ENCODE results near the gene SERPING1. TPM values are rescaled to one million over a fixed set of nuclear protein-coding genes. Genes with fewer than 3 reads are reported as not detected.

The SERPING1 gene
- total RNA-seq, 1 experiment from 2014 or later, result not detected

DNA sequence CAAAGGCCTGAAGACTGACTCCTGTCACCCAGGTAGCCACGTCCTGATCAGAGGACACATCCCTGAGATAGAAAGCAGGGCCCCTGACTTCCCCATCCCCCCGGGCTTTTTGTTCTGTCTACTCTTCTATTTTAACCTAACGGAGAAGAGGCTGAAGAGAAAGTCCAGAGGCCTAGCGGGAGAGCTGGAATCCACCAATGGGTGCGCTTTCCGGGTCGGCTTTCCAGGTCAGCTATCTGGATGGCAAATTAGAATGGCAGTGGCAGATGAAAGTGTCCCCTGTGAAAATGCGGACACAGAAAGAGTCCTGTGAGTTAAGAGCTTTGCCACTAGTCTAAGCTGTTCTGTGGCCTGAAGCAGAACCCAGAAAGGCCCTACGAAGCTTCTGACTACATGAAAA lies 13.1 kb upstream of the SERPING1 start:
- H3K4me3 Mint-ChIP-seq (ENCODE audit: unreplicated experiment), result no peak overlapping the region
- no peak for DNase-seq (ENCODE audit: unreplicated experiment)
- no peaks in the 10 kb centered on the region for H3K27me3 Mint-ChIP-seq (ENCODE audit: insufficient read depth, unreplicated experiment)
- no TSS peak for BruUV-seq (replicated peaks)
- no peaks in the 10 kb centered on the region for H3K9me3 Mint-ChIP-seq (ENCODE audit: unreplicated experiment)
- POLR2A ChIA-PET, result no interaction called here
- no peaks in the 10 kb centered on the region for H3K4me1 Mint-ChIP-seq (ENCODE audit: insufficient read depth, unreplicated experiment)
- TF ChIP-seq CTCF (IDR thresholded peaks at IDR 0.05; ENCODE audit: unreplicated experiment), result no peak
- intact Hi-C loops (cut with micrococcal nuclease), result no loop called here
- CTCF ChIA-PET, result interaction anchor here (1.5 to 1.6 kb wide), 2 partner anchors 8 to 11 kb away, joined by 3 to 5 read pairs; no protein-coding TSS in a partner anchor
- no peak overlapping the region for H3K27ac Mint-ChIP-seq (ENCODE audit: low read depth, unreplicated experiment)
- no peaks in the 10 kb centered on the region for H3K36me3 Mint-ChIP-seq (ENCODE audit: insufficient read depth, unreplicated experiment)

DNA sequence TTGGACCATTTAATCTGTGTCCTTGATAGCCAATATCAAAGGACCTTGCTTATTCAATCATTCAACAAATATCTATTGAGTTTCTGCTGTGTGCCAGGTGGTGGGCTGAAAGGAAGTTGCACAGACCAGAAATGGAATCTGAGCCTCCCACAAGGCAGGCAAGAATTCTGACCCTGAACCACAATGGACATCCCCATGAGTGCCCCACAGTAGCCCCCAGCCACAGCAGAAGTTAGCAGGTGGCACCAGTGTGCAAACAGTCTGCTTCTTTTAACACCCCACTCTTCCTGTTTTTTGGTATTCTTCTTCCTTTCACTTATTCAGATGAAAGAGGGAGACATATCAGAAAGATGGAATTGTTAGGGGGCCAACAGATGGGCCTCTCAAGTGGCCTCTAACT lies 12.2 kb upstream of the SERPING1 start:
- POLR2A ChIA-PET, result interaction anchor here (0.7 kb wide), 1 partner anchor 582 kb away, joined by 3 read pairs; no protein-coding TSS in a partner anchor
- no TSS peak for BruUV-seq (replicated peaks)
- CTCF ChIA-PET, result no interaction called here
- H3K27ac Mint-ChIP-seq (ENCODE audit: low read depth, unreplicated experiment), result no peak overlapping the region
- intact Hi-C loops (cut with micrococcal nuclease), result no loop called here
- H3K4me3 Mint-ChIP-seq (ENCODE audit: unreplicated experiment), result no peak overlapping the region
- no peaks in the 10 kb centered on the region for H3K4me1 Mint-ChIP-seq (ENCODE audit: insufficient read depth, unreplicated experiment)
- no peaks in the 10 kb centered on the region for H3K9me3 Mint-ChIP-seq (ENCODE audit: unreplicated experiment)
- no peak for TF ChIP-seq CTCF (IDR thresholded peaks at IDR 0.05; ENCODE audit: unreplicated experiment)
- no peaks in the 10 kb centered on the region for H3K36me3 Mint-ChIP-seq (ENCODE audit: insufficient read depth, unreplicated experiment)
- H3K27me3 Mint-ChIP-seq (ENCODE audit: insufficient read depth, unreplicated experiment), result no peaks in the 10 kb centered on the region
- no peak for DNase-seq (ENCODE audit: unreplicated experiment)

GRCh38 chr11:57586711-57587245 lies 10.7 kb upstream of the SERPING1 start:
- ChIA-PET CTCF (interaction anchor here (0.7 to 1.0 kb wide), 3 partner anchors 18 to 54 kb away, joined by 3 to 4 read pairs (median 4); no protein-coding TSS in a partner anchor), POLR2A (no interaction called here)
- Mint-ChIP-seq H3K27me3 (ENCODE audit: insufficient read depth, unreplicated experiment) (no peaks in the 10 kb centered on the region), H3K4me1 (ENCODE audit: insufficient read depth, unreplicated experiment) (no peaks in the 10 kb centered on the region), H3K4me3 (ENCODE audit: unreplicated experiment) (no peak overlapping the region), H3K36me3 (ENCODE audit: insufficient read depth, unreplicated experiment) (no peaks in the 10 kb centered on the region), H3K9me3 (ENCODE audit: unreplicated experiment) (no peaks in the 10 kb centered on the region), H3K27ac (ENCODE audit: low read depth, unreplicated experiment) (no peak overlapping the region)
- intact Hi-C loops (cut with micrococcal nuclease), result no loop called here
- no TSS peak for BruUV-seq (replicated peaks)
- TF ChIP-seq CTCF (IDR thresholded peaks at IDR 0.05; ENCODE audit: unreplicated experiment), result no peak
- no peak for DNase-seq (ENCODE audit: unreplicated experiment)

DNA sequence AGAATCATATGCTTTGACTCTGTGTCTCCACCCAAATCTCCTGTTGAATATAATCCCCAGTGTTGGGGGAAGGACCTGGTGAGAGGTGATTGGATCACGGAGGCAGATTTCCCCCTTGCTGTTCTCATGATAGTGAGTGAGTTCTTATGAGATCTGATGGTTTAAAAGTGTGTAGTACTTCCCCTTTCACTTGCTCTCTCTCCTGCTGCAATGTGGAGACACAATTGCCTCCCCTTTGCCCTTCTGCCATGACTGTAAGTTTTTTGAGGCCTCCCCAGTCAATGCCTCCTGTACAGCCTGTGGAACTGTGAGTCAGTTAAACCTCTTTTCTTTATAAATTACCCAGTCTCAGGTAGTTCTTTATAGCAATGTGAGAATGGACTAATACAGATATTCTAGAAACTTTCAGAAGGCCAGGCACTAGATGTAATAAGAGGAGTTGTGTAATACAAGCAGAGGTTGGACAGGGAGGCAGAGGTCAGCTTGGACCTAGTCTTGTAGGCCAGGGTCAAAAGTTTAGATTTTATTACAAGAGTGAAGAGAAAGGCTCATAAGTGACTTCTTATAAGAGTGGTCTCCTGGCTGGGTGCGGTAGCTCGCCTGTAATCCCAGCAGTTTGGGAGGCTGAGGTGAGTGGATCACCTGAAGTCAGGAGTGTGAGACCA lies 9.3 kb upstream of the SERPING1 start:
- no peak overlapping the region for H3K4me3 Mint-ChIP-seq (ENCODE audit: unreplicated experiment)
- H3K27ac Mint-ChIP-seq (ENCODE audit: low read depth, unreplicated experiment), result no peak overlapping the region
- no peak for DNase-seq (ENCODE audit: unreplicated experiment)
- POLR2A ChIA-PET, result no interaction called here
- no peaks in the 10 kb centered on the region for H3K27me3 Mint-ChIP-seq (ENCODE audit: insufficient read depth, unreplicated experiment)
- H3K36me3 Mint-ChIP-seq (ENCODE audit: insufficient read depth, unreplicated experiment), result no peaks in the 10 kb centered on the region
- intact Hi-C loops (cut with micrococcal nuclease), result no loop called here
- no peak for TF ChIP-seq CTCF (IDR thresholded peaks at IDR 0.05; ENCODE audit: unreplicated experiment)
- BruUV-seq (replicated peaks), result no TSS peak
- H3K9me3 Mint-ChIP-seq (ENCODE audit: unreplicated experiment), result no peaks in the 10 kb centered on the region
- CTCF ChIA-PET, result interaction anchor here (0.6 to 1.0 kb wide), 6 partner anchors 20 to 1254 kb away, joined by 3 to 4 read pairs (median 4); no protein-coding TSS in a partner anchor
- H3K4me1 Mint-ChIP-seq (ENCODE audit: insufficient read depth, unreplicated experiment), result no peaks in the 10 kb centered on the region
